H7 (cell line): ENCODE measurements around the gene SARM1. TPM values are rescaled to one million over a fixed set of nuclear protein-coding genes. Genes with fewer than 3 reads are reported as not detected.

Experiments used
- DNase-seq: peaks from one replicate; pipeline ENCODE4 v3.0.0; 2012
- H3K27me3 ChIP-seq: 2 replicates; pipeline ENCODE4 v1.6.0; 2011; ENCODE audit warnings: mild to moderate bottlenecking, low read length; ENCODE audit not compliant: control insufficient read depth, insufficient read depth
- H3K36me3 ChIP-seq: replicated peaks from 2 replicates; pipeline ENCODE4 v1.5.1; 2011; ENCODE audit warnings: low read length; ENCODE audit not compliant: control insufficient read depth, insufficient read depth
- H3K4me3 ChIP-seq: 2 replicates; pipeline ENCODE4 v1.5.1; 2011; ENCODE audit warnings: low read depth, mild to moderate bottlenecking, control low read depth, low read length, moderate library complexity; ENCODE audit not compliant: insufficient read depth
- total RNA-seq: library from RNA; depleted of rRNA; stranded (reverse); fragments of >200 nt; shearing (Covaris generic); gene quantifications from 2 replicates; pipeline ENCODE4 v1.2.3, GENCODE V29; 2014

The SARM1 gene
- total RNA-seq, 1 experiment from 2014 or later = 0.62 TPM

GRCh38 chr17:28390141-28390540, 18.6 kb downstream of the SARM1 start:
- no peak for DNase-seq
- H3K36me3 ChIP-seq = no peaks in the 10 kb centered on the region
- H3K4me3 ChIP-seq = no peak overlapping the region
- peaks cover 11% of the 10 kb centered on the region for H3K27me3 ChIP-seq

DNA sequence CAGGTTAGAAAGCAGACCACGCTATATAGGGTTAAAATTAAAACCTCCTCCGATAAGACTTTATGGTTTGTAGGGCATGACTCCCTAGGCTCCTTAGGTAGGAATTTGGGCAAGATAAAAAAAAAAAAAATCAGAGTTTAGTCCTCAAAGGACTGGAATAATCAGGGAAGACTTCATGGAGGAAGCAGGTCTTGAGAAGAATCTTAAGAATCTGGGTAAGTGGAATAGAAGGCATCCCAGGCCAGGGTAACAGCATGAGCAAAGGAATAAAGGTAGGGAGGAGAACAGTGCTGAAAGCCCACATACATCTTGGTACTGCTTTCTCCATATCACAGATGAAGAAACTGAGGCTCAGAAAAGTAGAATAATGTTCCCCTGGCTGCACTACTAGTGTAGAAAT, 19.1 kb downstream of the SARM1 start:
- Histone ChIP-seq H3K4me3 (no peak overlapping the region), H3K36me3 (no peaks in the 10 kb centered on the region), H3K27me3 (peaks cover 6% of the 10 kb centered on the region)
- no peak for DNase-seq

DNA sequence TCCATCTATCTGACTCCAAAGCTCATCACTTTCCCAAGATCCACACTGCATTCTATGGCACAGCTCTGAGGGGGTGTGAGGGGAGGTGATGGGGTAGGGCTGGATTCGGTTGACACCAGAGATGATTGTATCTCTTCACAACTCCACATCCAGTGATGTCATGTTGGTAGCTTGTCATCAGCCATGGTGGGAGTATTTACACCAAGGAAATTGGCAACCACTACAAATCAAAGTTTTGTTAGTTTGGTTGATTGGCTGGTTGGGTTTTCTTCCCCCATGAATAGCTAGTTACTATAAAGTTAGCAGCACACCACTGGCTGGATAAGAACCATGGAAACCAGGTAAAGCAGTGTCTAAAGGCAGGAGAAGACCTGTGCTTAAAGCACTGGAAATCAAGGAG, 19.5 kb downstream of the SARM1 start:
- no peak overlapping the region for H3K4me3 ChIP-seq
- DNase-seq = no peak
- peaks cover 2% of the 10 kb centered on the region for H3K27me3 ChIP-seq
- no peaks in the 10 kb centered on the region for H3K36me3 ChIP-seq

- Histone ChIP-seq H3K27me3 (no peaks in the 10 kb centered on the region; the same call in 1 of the 2 replicates), H3K36me3 (no peaks in the 10 kb centered on the region), H3K4me3 (no peak overlapping the region)
- DNase-seq = no peak
Measured at GRCh38 chr17:28391401-28391800, 19.9 kb downstream of the SARM1 start.

DNA sequence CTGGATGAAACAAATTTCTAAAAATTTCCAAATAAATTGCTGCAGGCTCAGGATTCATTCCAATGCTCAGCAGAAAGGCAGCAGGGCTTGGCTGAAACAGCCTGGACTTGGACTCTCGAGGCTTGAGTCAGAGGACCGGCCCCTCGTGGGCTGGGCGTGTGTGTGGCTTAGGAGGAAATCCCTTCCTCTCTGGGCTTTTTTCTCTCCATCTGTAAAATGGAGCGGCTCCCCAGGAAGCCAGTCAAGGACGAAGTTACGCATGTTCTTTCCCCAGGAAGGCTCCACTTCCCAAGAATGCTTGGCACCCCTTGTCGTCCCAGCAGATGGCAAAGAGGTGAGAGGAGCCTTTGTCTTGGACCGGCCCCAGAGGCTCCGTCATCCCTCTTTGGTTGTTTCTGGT, 21.0 kb downstream of the SARM1 start:
- H3K27me3 ChIP-seq = no peaks in the 10 kb centered on the region; the same call in 1 of the 2 replicates
- no peaks in the 10 kb centered on the region for H3K36me3 ChIP-seq
- peak; percentile 46 for DNase-seq
- H3K4me3 ChIP-seq = no peak overlapping the region

DNA sequence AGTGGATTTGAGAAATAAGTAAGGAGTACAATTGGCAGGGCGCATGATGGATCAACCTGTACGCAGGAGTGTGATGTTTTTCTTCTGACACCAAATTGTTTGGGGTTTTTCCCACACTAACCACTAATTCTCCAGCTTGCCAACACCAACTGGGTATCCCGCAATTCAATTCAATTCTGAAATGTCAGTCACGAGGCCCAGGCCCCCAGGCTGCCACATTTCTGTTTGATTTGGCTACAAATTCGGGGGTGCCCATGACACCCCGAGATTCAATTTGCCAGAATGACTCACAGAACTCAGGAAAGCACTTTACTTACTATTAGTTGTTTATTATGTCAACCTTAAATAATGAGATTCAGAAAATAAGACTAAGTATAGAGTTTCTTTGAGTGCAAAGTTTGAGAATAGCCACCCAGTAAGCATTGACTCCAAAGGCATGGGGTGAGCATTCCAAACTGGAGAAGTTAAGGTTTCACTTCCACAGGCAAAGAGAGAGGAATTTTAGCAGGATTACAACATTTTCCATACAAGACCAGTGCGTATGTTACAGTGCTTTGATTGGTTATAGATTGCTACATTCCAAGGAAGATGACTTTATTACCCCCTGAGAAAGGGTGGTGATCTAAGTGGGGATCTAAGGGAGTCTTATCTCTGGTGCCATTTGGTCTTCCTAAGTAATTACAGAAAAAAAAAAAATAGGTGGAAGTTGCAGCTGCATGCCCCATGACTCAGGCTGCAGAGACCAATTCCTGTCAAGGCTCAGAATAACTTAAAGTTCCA, 23.0 kb downstream of the SARM1 start:
- DNase-seq = no peak
- peaks cover 4% of the 10 kb centered on the region; the same call in 1 of the 2 replicates for H3K36me3 ChIP-seq
- H3K4me3 ChIP-seq = no peak overlapping the region
- no peaks in the 10 kb centered on the region for H3K27me3 ChIP-seq

GRCh38 chr17:28395426-28395825, 23.9 kb downstream of the SARM1 start:
- peaks cover 4% of the 10 kb centered on the region; the same call in 1 of the 2 replicates for H3K36me3 ChIP-seq
- no peak for DNase-seq
- H3K4me3 ChIP-seq = no peak overlapping the region
- H3K27me3 ChIP-seq = no peaks in the 10 kb centered on the region

- Histone ChIP-seq H3K27me3 (no peaks in the 10 kb centered on the region), H3K36me3 (peaks cover 4% of the 10 kb centered on the region; the same call in 1 of the 2 replicates), H3K4me3 (no peak overlapping the region)
- DNase-seq = no peak
Measured at GRCh38 chr17:28395968-28396367, 24.5 kb downstream of the SARM1 start.

GRCh38 chr17:28396635-28397239, 25.2 kb downstream of the SARM1 start:
- peak; percentile 48 for DNase-seq
- peaks cover 4% of the 10 kb centered on the region; the same call in 1 of the 2 replicates for H3K36me3 ChIP-seq
- H3K27me3 ChIP-seq = no peaks in the 10 kb centered on the region
- H3K4me3 ChIP-seq = no peak overlapping the region

GRCh38 chr17:28397275-28397674, 25.8 kb downstream of the SARM1 start:
- no peaks in the 10 kb centered on the region for H3K27me3 ChIP-seq
- no peak overlapping the region for H3K4me3 ChIP-seq
- DNase-seq = no peak
- H3K36me3 ChIP-seq = peaks cover 4% of the 10 kb centered on the region; the same call in 1 of the 2 replicates

DNA sequence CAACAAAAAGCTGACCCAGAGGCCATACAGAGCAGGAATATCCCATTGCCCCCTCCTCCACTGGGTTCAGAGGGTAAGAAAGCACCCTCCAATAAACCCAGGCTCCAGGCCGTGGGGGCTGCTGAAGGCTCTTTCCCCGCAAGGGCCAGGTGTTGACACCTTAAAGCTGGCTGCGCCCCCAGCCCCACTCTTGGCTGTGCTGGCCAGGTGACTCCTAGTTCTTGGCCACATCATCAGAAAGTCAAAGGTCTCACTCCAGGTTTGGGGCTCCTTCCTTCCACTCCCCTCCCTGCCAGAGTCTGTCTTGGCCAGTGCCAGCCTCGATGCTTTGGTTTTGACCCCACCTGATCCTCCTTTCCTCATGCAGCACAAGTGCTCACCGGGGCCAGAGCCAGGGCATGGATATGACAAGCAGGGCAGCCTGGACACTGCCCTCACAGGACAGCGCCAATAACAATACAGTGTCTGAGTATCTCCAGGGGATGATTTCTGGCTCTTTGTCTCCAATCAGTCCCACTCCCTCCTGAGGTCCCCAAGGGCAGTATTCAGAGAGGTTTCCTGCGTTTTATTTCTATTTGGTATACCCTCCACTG, 26.3 kb downstream of the SARM1 start:
- Histone ChIP-seq H3K4me3 (no peak overlapping the region), H3K27me3 (no peaks in the 10 kb centered on the region), H3K36me3 (peaks cover 4% of the 10 kb centered on the region)
- DNase-seq = no peak

DNA sequence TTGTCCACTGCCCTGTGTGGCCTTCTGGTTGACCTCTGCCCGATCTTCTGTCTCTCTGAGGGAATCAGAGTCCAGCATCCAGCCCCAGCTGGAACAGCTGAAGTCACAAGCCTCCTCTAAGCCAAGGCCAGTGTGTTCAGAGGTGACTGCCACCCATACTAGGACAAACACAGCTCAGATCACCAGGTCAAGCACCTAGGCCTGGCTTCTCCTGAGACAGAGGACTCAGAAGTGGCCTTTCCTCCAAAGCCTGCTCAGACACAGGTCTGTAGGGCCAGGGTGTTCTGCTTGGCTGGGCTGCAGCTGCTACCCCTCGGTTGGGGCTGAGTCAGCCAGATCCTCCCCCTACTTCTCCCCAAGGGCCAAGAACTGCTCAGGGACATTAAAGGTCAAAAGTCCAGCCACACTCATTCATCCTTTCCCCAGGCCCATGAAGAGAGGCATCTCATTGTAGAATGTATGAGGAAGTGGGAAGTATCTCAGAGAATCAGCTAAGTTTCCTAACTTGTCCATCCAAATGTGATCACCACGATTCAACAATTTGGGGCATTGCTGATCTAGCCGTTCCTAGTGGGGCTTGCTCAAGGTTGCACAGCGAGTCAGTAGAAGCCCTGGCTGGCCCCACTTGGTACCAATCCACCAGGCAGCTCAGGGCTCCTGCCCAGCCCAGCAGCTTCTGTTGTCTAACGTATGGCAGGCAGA, 26.9 kb downstream of the SARM1 start:
- peaks cover 4% of the 10 kb centered on the region for H3K36me3 ChIP-seq

GRCh38 chr17:28399808-28400207, 28.3 kb downstream of the SARM1 start:
- Histone ChIP-seq H3K36me3 (peaks cover 4% of the 10 kb centered on the region), H3K27me3 (peaks cover 3% of the 10 kb centered on the region; the same call in 1 of the 2 replicates), H3K4me3 (no peak overlapping the region)
- no peak for DNase-seq

More for the DNA sequence above, 26.9 kb downstream of the SARM1 start:
- H3K4me3 ChIP-seq = no peak overlapping the region
- no peak for DNase-seq
- no peaks in the 10 kb centered on the region for H3K27me3 ChIP-seq

- no peak overlapping the region for H3K4me3 ChIP-seq
- H3K36me3 ChIP-seq = peaks cover 4% of the 10 kb centered on the region
- H3K27me3 ChIP-seq = peaks cover 3% of the 10 kb centered on the region; the same call in 1 of the 2 replicates
- peak; percentile 62 for DNase-seq
Measured at GRCh38 chr17:28402224-28402630, 30.7 kb downstream of the SARM1 start.
